Hepatocyte (in vitro differentiated cells): ENCODE measurements around the gene PCDHGB4.

Experiments
- CTCF ChIP-seq: fragments of 200-600 bp; sonication (generic); IDR thresholded peaks from 2 replicates; pipeline ENCODE4 v1.5.1; 2016; ENCODE audit warnings: antibody characterized with exemption, mild to moderate bottlenecking; ENCODE audit not compliant: poor library complexity
- EZH2 ChIP-seq: fragments of 200-600 bp; sonication (generic); IDR thresholded peaks from 2 replicates; pipeline ENCODE4 v1.6.1; 2016; ENCODE audit warnings: antibody characterized with exemption, mild to moderate bottlenecking, borderline replicate concordance

- TF ChIP-seq CTCF = peak; percentile 49
- no peak for TF ChIP-seq EZH2
These were observed 25.5 kb downstream of the PCDHGB4 start, which contains the start of gene PCDHGA10 for GRCh38 chr5:141412854-141413539.
